Astrocyte of the cerebellum (primary cell): Measurements from ENCODE around the gene UQCC2.

Experiments
- DNase-seq: peaks from one replicate; pipeline ENCODE4 v3.0.0-alpha.2; 2011; ENCODE audit warnings: low read depth
- H3K4me3 ChIP-seq: 2 replicates; pipeline ENCODE4 v1.5.1; 2011; ENCODE audit warnings: mild to moderate bottlenecking, low read depth, low read length, moderate library complexity
- in situ Hi-C: cut with HindIII; loops from 2 replicates; pipeline ENCODE4 v1.10.0; 2017; ENCODE audit warnings: low sequenced_read_pairs
- TF ChIP-seq, protein P1 (sequence below): IDR thresholded peaks from 2 replicates; pipeline ENCODE4 v1.5.1; 2012; ENCODE audit warnings: low read length, low read depth, moderate library complexity, mild to moderate bottlenecking; ENCODE audit errors: missing control alignments

UQCC2 gene

DNA sequence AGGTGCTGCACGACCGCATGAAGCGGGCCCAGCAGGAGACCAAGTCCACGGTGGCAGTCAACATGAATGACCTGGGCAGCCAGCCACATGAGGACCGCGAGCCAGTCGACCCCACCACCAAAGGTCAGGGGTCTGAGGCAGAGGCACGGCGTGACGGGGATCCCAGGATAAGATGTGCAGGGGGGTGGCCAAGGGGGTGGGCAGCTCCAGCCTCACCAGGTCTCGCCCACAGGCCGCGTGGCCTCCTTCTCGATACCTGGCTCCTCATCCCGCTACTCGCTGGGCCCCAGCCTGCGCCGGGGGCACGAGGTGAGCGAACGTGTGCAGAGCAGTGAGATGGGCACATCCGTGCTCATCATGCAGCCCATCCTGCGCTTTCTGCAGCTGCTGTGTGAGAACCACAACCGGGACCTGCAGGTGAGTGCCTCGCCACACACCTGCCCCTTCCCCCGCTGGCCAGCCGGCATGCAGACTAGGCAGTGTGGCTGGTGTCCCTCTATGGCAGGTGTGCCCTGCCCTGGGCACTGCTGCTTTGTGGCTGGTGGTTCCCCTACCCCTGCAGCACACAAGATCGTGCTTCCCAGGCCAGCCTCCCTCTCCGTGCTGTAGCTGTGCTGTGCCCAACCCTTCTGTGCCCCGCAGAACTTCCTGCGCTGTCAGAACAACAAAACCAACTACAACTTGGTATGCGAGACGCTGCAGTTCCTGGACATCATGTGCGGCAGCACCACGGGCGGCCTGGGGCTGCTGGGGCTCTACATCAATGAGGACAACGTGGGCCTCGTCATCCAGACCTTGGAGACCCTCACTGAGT is 25.9 kb downstream of the UQCC2 start:
- no peak overlapping the region for H3K4me3 ChIP-seq
- in situ Hi-C loops = no loop called here
- no peak for DNase-seq
- TF ChIP-seq, protein P1, sequence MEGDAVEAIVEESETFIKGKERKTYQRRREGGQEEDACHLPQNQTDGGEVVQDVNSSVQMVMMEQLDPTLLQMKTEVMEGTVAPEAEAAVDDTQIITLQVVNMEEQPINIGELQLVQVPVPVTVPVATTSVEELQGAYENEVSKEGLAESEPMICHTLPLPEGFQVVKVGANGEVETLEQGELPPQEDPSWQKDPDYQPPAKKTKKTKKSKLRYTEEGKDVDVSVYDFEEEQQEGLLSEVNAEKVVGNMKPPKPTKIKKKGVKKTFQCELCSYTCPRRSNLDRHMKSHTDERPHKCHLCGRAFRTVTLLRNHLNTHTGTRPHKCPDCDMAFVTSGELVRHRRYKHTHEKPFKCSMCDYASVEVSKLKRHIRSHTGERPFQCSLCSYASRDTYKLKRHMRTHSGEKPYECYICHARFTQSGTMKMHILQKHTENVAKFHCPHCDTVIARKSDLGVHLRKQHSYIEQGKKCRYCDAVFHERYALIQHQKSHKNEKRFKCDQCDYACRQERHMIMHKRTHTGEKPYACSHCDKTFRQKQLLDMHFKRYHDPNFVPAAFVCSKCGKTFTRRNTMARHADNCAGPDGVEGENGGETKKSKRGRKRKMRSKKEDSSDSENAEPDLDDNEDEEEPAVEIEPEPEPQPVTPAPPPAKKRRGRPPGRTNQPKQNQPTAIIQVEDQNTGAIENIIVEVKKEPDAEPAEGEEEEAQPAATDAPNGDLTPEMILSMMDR = no peak

DNA sequence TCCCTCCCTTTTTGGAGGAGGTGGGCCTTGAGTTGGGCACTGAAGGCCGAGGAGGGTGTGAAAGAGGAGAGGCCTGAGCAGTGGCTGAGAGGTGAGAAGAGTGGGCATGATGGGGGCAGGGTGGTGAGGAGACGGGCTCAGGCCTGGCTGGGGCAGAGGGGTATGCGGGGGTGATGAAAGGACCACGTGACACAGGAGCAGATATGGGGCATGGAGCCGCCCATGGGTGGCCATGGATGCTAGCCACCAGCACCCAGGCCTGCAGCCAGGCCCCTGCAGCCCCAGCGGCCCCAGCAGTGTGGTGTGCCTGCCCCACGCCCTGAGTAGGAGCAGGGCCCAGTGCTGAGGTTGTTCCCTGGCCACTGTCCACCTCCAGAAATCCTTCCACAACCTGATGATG is 26.5 kb downstream of the UQCC2 start:
- in situ Hi-C loops = no loop called here
- no peak overlapping the region for H3K4me3 ChIP-seq
- DNase-seq = no peak
- TF ChIP-seq, protein P1 = no peak

DNA sequence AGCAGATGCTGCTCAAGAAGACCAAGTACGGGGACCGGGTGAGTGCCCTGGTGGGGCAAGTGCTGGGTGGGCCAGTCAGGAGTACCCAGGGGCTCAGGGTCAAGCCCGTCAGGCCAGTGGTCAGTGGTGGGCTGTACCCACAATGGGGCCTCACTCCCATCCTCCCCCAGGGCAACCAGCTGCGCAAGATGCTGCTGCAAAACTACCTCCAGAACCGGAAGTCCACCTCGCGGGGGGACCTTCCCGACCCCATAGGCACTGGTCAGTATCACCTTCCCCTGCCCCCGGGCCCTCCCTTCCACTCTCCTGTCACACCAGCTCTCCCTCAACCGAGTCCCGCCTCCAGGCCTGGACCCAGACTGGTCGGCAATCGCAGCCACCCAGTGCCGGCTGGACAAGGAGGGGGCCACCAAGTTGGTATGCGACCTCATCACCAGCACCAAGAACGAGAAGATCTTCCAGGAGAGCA is 27.0 kb downstream of the UQCC2 start:
- H3K4me3 ChIP-seq = no peak overlapping the region
- no peak for DNase-seq
- TF ChIP-seq, protein P1 = no peak
- in situ Hi-C loops = no loop called here

- no peak for DNase-seq
- in situ Hi-C loops = no loop called here
- H3K4me3 ChIP-seq = no peak overlapping the region
- TF ChIP-seq, protein P1 = no peak
Measured at GRCh38 chr6:33683576-33684427, 27.7 kb downstream of the UQCC2 start.

- no peak for DNase-seq
- TF ChIP-seq, protein P1 = no peak
- H3K4me3 ChIP-seq = no peak overlapping the region
- in situ Hi-C loops = no loop called here
Measured at GRCh38 chr6:33683051-33683571, 28.4 kb downstream of the UQCC2 start.

GRCh38 chr6:33682341-33682740 is 29.2 kb downstream of the UQCC2 start:
- no peak overlapping the region for H3K4me3 ChIP-seq
- DNase-seq = no peak
- in situ Hi-C loops = no loop called here
- TF ChIP-seq, protein P1 = no peak
